HepG2 (cell line): Measurements from ENCODE around the gene CRLF1. TPM values are rescaled to one million over a fixed set of nuclear protein-coding genes. Genes with fewer than 3 reads are reported as not detected.
A peak's percentile ranks its signal among the peaks of the same experiment; 100 is the strongest.

Source experiments
- AGO1 ChIP-seq: fragments of 200-400 bp; formaldehyde crosslinking; IDR thresholded peaks from 2 replicates; pipeline ENCODE4 v1.6.1; 2017; ENCODE audit warnings: mild to moderate bottlenecking, low read depth, low read length, moderate library complexity; ENCODE audit not compliant: poor library complexity, severe bottlenecking
- CEBPB ChIP-seq: IDR thresholded peaks from 2 replicates; pipeline ENCODE4 v1.6.1; 2011; ENCODE audit warnings: low read depth, low read length, improper control_type of control experiment, borderline replicate concordance
- DDIT3 ChIP-seq: sonication (generic); formaldehyde crosslinking; IDR thresholded peaks from 2 replicates; pipeline ENCODE4 v1.4.0; 2020; ENCODE audit warnings: mild to moderate bottlenecking, missing genetic modification reagents
- EEA1 ChIP-seq: sonication (generic); formaldehyde crosslinking; IDR thresholded peaks from 2 replicates; pipeline ENCODE4 v1.5.1; 2020; ENCODE audit warnings: mild to moderate bottlenecking, missing genetic modification reagents, borderline replicate concordance
- ETV5 ChIP-seq: IDR thresholded peaks from 2 replicates; pipeline ENCODE4 v1.6.1; 2018; ENCODE audit warnings: missing biosample characterization, missing genetic modification reagents, inconsistent platforms, borderline replicate concordance
- FOXJ3 ChIP-seq: sonication (generic); formaldehyde crosslinking; IDR thresholded peaks from 2 replicates; pipeline ENCODE4 v1.4.0; 2020; ENCODE audit warnings: missing genetic modification reagents, mild to moderate bottlenecking, borderline replicate concordance
- KMT2B ChIP-seq: IDR thresholded peaks from 2 replicates; pipeline ENCODE4 v1.6.1; 2016; ENCODE audit warnings: missing genetic modification reagents, missing compliant biosample characterization
- MIER2 ChIP-seq: IDR thresholded peaks from 2 replicates; pipeline ENCODE4 v1.6.1; 2016; ENCODE audit warnings: missing biosample characterization, missing genetic modification reagents
- NFKBIZ ChIP-seq: IDR thresholded peaks from 2 replicates; pipeline ENCODE4 v1.6.1; 2018; ENCODE audit warnings: missing genetic modification reagents, missing compliant biosample characterization
- PRMT3 ChIP-seq: sonication (generic); formaldehyde crosslinking; IDR thresholded peaks from 2 replicates; pipeline ENCODE4 v1.8.1; 2022; ENCODE audit warnings: low read depth, mild to moderate bottlenecking, moderate library complexity, missing genetic modification reagents, borderline replicate concordance
- SMC3 ChIP-seq: IDR thresholded peaks from 2 replicates; pipeline ENCODE4 v1.6.1; 2011; ENCODE audit warnings: low read length, improper control_type of control experiment
- SSRP1 ChIP-seq: IDR thresholded peaks from 2 replicates; pipeline ENCODE4 v1.6.1; 2016; ENCODE audit warnings: control low read depth
- THAP7 ChIP-seq: sonication (generic); formaldehyde crosslinking; IDR thresholded peaks from 2 replicates; pipeline ENCODE4 v1.8.1; 2023; ENCODE audit warnings: mild to moderate bottlenecking, missing genetic modification reagents
- ZNF280D ChIP-seq: sonication (generic); formaldehyde crosslinking; IDR thresholded peaks from 2 replicates; pipeline ENCODE4 v1.5.1; 2020; ENCODE audit warnings: mild to moderate bottlenecking, missing genetic modification reagents
- ZNF510 ChIP-seq: sonication (generic); formaldehyde crosslinking; IDR thresholded peaks from 2 replicates; pipeline ENCODE4 v1.4.0; 2020; ENCODE audit warnings: low read depth, mild to moderate bottlenecking, missing genetic modification reagents
- ZNF543 ChIP-seq: sonication (generic); formaldehyde crosslinking; IDR thresholded peaks from 2 replicates; pipeline ENCODE4 v1.4.0; 2020; ENCODE audit warnings: mild to moderate bottlenecking, missing genetic modification reagents
- ZNF557 ChIP-seq: sonication (generic); formaldehyde crosslinking; IDR thresholded peaks from 2 replicates; pipeline ENCODE4 v1.4.0; 2020; ENCODE audit warnings: missing genetic modification reagents
- polyA plus RNA-seq, 8 experiments: library from polyadenylated mRNA; depleted of rRNA in 3 of 8; stranded (reverse) in 7 of 8; unstranded in 1 of 8; fragments of >200 nt; fragmentation: Illumina TruSeq in 4 of 8; extraction: Trizol in 4 of 8; gene quantifications; 2 replicates each; pipeline versions ENCODE4 v1.2.1 to v1.2.3, GENCODE V29; 2011 to 2016; ENCODE audit warnings: low read depth in 4 of 8, missing spikeins in 1 of 8, mixed read lengths in 1 of 8; ENCODE audit not compliant: insufficient read depth in 1 of 8
- total RNA-seq, 5 experiments: library from RNA; depleted of rRNA; stranded (reverse); fragments of >200 nt; fragmentation: Illumina TruSeq; extraction: Trizol; gene quantifications; 2 replicates each; pipeline ENCODE4 v1.2.3, GENCODE V29; 2016; ENCODE audit warnings: low read depth in 1 of 5
- TF ChIP-seq, protein P1 (sequence below), 2 experiments: sonication (generic) in 1 of 2; formaldehyde crosslinking in 1 of 2; IDR thresholded peaks; 2 replicates each; pipeline versions ENCODE4 v1.4.0 to v1.6.1; 2018 to 2020; ENCODE audit warnings: missing genetic modification reagents in 2 of 2, borderline replicate concordance in 1 of 2, low read depth in 1 of 2, mild to moderate bottlenecking in 1 of 2, missing biosample characterization in 1 of 2
- TF ChIP-seq, protein P2 (sequence below): sonication (generic); formaldehyde crosslinking; IDR thresholded peaks from 2 replicates; pipeline ENCODE4 v1.5.1; 2020; ENCODE audit warnings: missing genetic modification reagents, mild to moderate bottlenecking, borderline replicate concordance
- TF ChIP-seq, protein P3 (sequence below): sonication (generic); formaldehyde crosslinking; IDR thresholded peaks from 2 replicates; pipeline ENCODE4 v1.5.1; 2020; ENCODE audit warnings: mild to moderate bottlenecking, missing genetic modification reagents, moderate library complexity

CRLF1 gene
- total and polyA plus RNA-seq, 2 of the 13 experiments (the other 11 are each of a cell fraction or from before 2014, with no cell fraction given): 217 to 296 TPM

- TF ChIP-seq, protein P1, sequence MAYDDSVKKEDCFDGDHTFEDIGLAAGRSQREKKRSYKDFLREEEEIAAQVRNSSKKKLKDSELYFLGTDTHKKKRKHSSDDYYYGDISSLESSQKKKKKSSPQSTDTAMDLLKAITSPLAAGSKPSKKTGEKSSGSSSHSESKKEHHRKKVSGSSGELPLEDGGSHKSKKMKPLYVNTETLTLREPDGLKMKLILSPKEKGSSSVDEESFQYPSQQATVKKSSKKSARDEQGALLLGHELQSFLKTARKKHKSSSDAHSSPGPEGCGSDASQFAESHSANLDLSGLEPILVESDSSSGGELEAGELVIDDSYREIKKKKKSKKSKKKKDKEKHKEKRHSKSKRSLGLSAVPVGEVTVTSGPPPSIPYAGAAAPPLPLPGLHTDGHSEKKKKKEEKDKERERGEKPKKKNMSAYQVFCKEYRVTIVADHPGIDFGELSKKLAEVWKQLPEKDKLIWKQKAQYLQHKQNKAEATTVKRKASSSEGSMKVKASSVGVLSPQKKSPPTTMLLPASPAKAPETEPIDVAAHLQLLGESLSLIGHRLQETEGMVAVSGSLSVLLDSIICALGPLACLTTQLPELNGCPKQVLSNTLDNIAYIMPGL (CRISPR knock-in tag; IDR thresholded peaks at IDR 0.05; ENCODE audit: borderline replicate concordance in 1 of 2, low read depth in 1 of 2): peak; percentile 99
- TF ChIP-seq EEA1 (CRISPR knock-in tag) (no peak), THAP7 (no peak; the same call in 1 of the 2 replicates), DDIT3 (CRISPR knock-in tag) (no peak), PRMT3 (CRISPR knock-in tag) (no peak), NFKBIZ (no peak; the same call in 1 of the 2 replicates), ZNF557 (CRISPR knock-in tag) (no peak; the same call in none of the 2 replicates), CEBPB (no peak), MIER2 (CRISPR knock-in tag) (peak; percentile 50; the same call in 1 of the 2 replicates), SMC3 (no peak), SSRP1 (peak; percentile 83; the same call in 1 of the 2 replicates), ZNF510 (CRISPR knock-in tag) (no peak; the same call in 1 of the 2 replicates), FOXJ3 (no peak), ZNF543 (CRISPR knock-in tag) (peak; percentile 64), ETV5 (peak; percentile 74; the same call in 1 of the 2 replicates), KMT2B (no peak; the same call in 1 of the 2 replicates), ZNF280D (CRISPR knock-in tag) (no peak; the same call in 1 of the 2 replicates), AGO1 (peak; percentile 96)
- TF ChIP-seq, protein P2, sequence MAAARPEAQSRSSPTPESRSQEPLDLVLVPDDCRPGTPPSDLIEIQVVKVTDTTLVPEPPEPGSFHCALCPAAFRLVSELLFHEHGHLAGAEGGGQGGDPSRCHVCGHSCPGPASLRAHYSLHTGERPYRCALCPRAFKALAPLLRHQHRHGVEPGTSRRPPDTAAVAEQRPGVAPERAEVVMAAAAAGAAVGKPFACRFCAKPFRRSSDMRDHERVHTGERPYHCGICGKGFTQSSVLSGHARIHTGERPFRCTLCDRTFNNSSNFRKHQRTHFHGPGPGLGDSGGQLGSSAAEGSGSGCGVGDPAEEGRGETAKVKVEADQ: no peak
- TF ChIP-seq, protein P3, sequence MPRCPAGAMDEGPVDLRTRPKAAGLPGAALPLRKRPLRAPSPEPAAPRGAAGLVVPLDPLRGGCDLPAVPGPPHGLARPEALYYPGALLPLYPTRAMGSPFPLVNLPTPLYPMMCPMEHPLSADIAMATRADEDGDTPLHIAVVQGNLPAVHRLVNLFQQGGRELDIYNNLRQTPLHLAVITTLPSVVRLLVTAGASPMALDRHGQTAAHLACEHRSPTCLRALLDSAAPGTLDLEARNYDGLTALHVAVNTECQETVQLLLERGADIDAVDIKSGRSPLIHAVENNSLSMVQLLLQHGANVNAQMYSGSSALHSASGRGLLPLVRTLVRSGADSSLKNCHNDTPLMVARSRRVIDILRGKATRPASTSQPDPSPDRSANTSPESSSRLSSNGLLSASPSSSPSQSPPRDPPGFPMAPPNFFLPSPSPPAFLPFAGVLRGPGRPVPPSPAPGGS (CRISPR knock-in tag): no peak
These were observed 17.8 kb downstream of the CRLF1 start, which contains the start of gene REX1BD (continued) for GRCh38 chr19:18588611-18589379.
